CD4-positive, alpha-beta T cell treated with Interleukin-1 beta for 1 hour (primary cell): ENCODE measurements around the gene CXCR3.
"Not testable (repeated sequence)": the region's sequence is repeated elsewhere in the genome, so short reads cannot be mapped to it uniquely, and the experiment has no call there.

ENCODE experiments used
- DNase-seq, 2 donors: peaks; one replicate each; pipeline ENCODE4 v3.0.0-alpha.2; 2020 to 2022

CXCR3 gene

GRCh38 chrX:71618303-71618721 lies at the start of gene CXCR3:
Gene CXCR3 (minus strand): TSS chrX:71618511. CDS start chrX:71618449, 62 bp downstream.
- DNase-seq: peak; percentile 45 to 51

GRCh38 chrX:71667328-71668247 lies 49.3 kb upstream of the CXCR3 start, which contains the start of gene LOC101059915:
Gene LOC101059915 (plus strand): TSS chrX:71667546.
- no peak for DNase-seq

GRCh38 chrX:71666240-71667223 lies 48.2 kb upstream of the CXCR3 start:
- DNase-seq: no peak

GRCh38 chrX:71665747-71666146 lies 47.4 kb upstream of the CXCR3 start:
- DNase-seq: no peak

GRCh38 chrX:71664889-71665491 lies 46.7 kb upstream of the CXCR3 start:
- DNase-seq: no peak

GRCh38 chrX:71664202-71664601 lies 45.9 kb upstream of the CXCR3 start:
- DNase-seq: not testable (repeated sequence)

- peak in 1 of 2 donors; percentile 31 for DNase-seq
These were observed 44.9 kb upstream of the CXCR3 start for GRCh38 chrX:71663238-71663637.

GRCh38 chrX:71662654-71663053 lies 44.3 kb upstream of the CXCR3 start:
- DNase-seq: peak in 1 of 2 donors; percentile 6

- DNase-seq: no peak
These were observed 43.6 kb upstream of the CXCR3 start for GRCh38 chrX:71661919-71662318.

GRCh38 chrX:71660562-71661416 lies 42.5 kb upstream of the CXCR3 start:
- no peak for DNase-seq

- no peak for DNase-seq
These were observed 41.6 kb upstream of the CXCR3 start for GRCh38 chrX:71659959-71660358.

GRCh38 chrX:71659342-71659741 lies 41.0 kb upstream of the CXCR3 start:
- DNase-seq: no peak

GRCh38 chrX:71657267-71657666 lies 39.0 kb upstream of the CXCR3 start:
- DNase-seq: no peak

GRCh38 chrX:71653344-71653743 lies 35.0 kb upstream of the CXCR3 start:
- DNase-seq: no peak

GRCh38 chrX:71652405-71652804 lies 34.1 kb upstream of the CXCR3 start:
- peak; percentile 38 to 65 for DNase-seq

GRCh38 chrX:71650333-71650969 lies 32.1 kb upstream of the CXCR3 start:
- peak in 1 of 2 donors; percentile 47 for DNase-seq

- not testable (repeated sequence) for DNase-seq
These were observed 26.1 kb upstream of the CXCR3 start for GRCh38 chrX:71644406-71644805.

- DNase-seq: peak in 1 of 2 donors; percentile 18
These were observed 21.7 kb upstream of the CXCR3 start for GRCh38 chrX:71640002-71640401.

GRCh38 chrX:71638409-71638808 lies 20.1 kb upstream of the CXCR3 start:
- no peak for DNase-seq

GRCh38 chrX:71637848-71638247 lies 19.5 kb upstream of the CXCR3 start:
- DNase-seq: no peak

GRCh38 chrX:71637253-71637618 lies 18.9 kb upstream of the CXCR3 start:
- no peak for DNase-seq
